T1000 (cell line): ENCODE results near the gene LAD1.

Experiments used
- DNase-seq: peaks from one replicate; lab custom pipeline; 2025; ENCODE audit warnings: mixed read lengths; lab: John Stamatoyannopoulos, UW

The LAD1 gene

DNA sequence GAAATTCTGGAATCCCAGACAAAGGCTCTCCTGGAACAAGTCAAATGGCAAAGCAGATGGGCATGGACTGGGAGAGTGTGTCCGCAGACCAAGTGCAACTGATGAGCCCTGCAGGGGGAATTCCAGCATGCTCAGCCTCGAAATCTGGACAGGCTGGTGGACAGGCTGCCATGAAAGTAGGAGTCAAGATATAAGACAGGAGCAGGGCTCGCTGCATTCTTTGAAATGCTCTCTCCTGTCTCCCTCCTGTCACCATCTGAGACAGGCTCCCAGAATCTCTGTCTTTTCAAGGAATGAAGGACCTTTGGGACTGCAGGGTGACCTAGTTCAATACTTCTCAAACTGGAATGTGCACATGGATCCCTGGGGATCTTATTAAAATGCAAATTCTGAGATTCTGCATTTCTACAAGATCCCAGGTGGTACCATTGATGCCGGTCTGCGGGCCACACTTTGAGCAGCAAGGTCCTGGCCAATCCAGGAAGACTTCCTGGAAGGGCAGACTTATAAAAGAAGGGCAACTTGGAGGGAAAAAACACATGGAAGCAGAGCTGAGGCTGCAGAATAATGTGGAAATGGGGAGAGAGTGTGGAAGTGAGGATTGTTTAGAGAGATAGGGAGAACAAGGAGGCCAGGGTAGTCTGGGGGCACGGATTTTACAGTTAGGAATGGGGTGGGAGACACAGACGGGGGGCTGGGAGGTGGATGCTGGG is 51.5 kb downstream of the LAD1 start:
- no peak for DNase-seq

DNA sequence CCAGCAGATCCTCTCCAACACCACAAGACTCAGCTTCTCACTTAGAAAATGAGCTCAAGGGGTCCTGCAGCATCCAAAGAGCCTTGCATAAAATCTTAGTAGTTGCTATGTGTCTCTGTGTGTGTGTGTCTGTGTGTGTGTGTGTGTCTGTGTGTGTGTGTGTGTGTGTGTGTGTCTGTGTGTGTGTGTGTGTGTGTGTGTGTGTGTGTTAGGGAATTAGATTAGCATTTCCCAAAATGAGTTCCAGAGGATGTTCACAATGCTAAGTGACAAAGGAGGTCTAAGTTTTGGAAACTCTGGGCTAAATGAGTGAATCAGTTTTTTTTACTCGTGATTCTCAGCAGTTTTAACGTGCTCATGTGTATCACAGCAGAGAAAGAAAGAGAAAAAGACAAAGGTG is 52.1 kb downstream of the LAD1 start:
- no peak for DNase-seq

DNA sequence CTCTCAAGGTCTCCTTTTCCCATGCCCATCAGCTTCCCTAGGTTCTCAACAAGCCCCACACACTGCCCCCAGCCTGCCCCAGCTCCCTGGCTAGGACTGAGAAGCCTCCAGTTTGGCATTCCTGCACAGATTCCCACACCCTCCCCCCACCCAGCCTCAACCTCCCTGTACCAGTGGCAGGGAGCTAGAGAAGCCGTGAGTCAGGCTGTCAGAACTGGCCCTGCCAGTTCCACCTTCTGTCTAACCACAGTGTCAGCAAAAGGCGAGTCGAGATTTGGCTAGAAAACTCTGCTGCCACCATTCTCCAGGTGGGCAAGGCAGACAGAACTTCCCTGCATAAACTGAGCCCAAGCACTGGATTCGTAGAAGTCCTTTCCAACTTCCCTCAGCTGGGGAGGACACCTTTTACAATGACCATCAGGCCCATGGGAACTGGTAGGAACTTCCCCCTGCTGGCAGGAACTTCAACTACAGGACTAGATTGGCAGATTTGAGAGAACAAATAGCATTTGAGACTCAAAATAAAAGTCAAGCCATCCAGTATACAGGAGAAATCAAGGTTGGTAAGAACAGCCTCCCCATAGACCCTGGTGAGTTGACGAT is 52.7 kb downstream of the LAD1 start:
- DNase-seq = no peak

DNA sequence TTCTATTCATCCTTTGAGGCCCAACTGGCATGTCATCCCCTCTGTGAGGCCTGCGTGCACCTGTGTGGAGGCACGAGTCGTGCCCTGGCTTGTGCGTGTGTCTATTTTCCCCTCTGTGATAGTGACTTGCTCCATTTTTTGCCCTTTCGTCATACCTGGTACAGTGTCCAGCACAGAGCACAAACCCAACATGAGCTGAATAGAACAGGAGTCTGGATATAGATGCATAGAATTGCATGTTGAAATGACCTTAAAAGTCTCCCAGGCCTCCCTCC is 54.1 kb downstream of the LAD1 start:
- DNase-seq = no peak

DNA sequence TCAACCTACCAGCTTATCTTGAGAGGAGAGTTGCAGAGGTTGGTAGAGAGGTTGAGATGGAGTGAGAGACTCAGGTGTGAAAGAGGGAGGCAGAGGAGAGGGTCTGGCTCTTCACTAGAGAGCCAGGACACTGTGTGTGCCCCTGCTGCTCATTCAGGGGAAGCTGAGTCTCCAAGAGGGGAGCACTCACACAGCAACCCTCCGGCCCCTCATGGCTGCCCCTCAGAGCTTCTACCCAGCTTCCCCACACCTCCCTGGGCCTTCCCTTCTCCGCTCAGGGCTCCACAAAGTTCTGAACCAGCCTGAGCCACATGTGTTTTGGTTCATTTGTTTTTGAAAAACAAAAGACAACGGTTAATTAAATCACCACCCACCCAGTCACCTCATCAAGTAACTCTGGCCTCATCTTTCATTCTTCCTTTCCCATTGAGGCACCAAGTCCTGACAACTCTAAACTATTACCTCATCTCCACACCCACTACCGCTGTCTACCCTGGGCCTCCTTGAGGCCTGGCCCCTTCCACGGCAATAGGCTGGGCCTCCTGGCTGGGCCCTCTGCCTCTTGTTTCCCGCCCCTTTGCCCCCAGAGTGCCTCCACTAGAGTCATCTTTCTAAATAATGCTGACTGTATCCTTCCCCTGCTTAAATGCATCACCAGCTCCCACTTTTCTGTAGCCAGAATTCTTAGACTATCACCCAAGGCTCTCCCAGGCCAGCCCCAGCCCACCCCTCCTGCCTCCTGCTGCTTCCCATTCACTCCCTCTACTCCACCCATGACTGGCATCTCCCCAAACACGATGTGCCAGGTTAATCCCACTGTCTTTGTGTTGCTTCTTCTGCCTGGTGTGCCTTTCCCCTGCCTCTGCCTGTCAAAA is 54.7 kb downstream of the LAD1 start:
- DNase-seq = no peak

GRCh38 chr1:201341377-201341776 is 57.7 kb downstream of the LAD1 start:
- DNase-seq = no peak

DNA sequence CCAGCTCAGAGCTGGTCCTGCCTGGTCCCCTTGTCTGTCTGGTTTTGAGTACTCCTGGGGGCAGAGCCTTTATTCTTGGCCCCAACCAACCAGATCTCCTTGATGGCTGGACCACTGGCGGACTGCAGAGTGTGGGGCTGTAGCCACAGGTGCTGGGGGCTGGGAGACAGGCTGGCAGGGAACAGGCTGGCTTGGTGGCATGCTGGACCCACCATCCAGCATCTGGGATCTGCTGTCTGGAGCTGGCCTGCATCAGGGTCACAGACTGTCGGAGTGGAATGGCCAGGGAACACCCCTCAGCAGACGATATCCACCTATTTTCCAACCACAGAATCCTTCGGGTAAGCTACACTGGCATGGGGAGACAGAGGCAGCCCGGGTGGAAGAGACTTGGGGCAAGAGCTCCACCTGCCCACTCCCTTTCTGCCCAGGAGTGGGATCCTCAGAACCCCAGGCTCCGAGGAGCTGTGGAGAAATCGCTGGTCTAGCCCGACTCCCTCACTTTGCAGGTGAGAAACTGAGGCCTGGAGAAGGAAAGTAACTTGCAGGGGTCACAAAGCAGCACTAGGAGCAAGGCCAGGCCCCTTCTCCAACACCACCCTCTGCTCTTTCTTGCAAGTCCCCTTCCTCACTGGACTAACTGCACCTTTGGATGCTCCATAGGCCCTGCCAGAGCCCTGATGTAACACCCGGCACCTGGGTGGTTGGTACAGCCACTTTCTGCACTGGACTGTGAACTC is 62.2 kb downstream of the LAD1 start:
- no peak for DNase-seq

- DNase-seq = no peak
Measured at GRCh38 chr1:201335901-201336300, 63.2 kb downstream of the LAD1 start.

DNA sequence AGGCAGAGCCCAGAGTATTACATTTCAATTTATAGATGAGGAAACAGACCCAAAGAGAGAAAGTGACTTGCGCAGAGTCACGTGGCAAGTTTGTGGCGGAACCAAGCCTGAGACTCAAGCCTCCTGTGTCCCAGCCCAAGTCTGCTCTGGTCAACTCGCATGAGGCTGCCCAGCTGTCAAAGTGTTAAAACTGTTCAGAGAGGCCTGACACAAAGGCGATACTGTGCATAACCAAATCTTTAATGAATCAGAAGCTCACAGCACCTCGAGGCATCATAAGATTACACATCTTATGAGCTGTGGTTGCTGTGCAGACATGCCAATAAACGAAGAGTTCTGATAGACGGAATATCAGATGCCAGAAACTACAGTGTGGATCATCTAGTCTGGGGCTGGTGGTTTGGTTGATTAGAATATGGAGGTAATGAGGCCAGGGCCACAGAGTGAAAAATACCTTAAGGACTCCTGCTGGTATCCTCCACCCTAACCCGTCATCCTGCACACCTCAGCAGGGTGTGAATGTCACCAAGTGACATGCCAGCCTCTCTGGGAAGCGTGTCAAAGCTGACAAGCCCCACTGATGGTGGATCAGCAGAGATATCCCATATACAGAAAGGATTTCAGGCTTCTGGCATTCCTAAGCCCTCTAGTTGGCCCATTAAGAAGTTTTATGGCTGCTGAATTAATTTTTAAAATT is 63.8 kb downstream of the LAD1 start:
- no peak for DNase-seq

- no peak for DNase-seq
Measured at GRCh38 chr1:201334325-201335173, 64.6 kb downstream of the LAD1 start.

- no peak for DNase-seq
Measured at GRCh38 chr1:201332616-201333335, 66.3 kb downstream of the LAD1 start.

DNA sequence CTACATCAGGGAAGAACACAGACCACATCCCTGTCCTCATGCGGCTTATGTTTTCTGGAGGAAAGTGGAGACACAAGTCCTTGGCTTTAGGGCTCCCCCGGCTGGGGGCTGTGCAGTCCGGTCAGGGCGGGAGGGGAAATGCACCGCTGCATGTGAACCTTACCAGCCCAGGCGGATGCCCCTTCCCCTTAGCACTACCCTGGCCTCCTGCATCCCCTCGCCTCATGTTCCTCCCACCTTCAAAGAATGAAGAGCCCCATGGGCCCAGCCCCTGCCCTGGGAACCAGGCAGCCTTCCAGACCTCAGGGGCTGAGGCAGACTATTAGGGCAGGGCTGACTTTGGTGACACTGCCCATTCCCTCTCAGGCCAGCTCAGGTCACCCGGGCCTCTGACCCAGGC is 67.1 kb downstream of the LAD1 start:
- DNase-seq = no peak

- no peak for DNase-seq
Measured at GRCh38 chr1:201331166-201331565, 68.0 kb downstream of the LAD1 start.
